ENCODE data around the gene NBAS. TPM values are rescaled to one million over a fixed set of nuclear protein-coding genes. Genes with fewer than 3 reads are reported as not detected.

The NBAS gene
- total and polyA plus RNA-seq, 2 donors (not counting 3 experiments of a cell fraction or from before 2014, with no cell fraction given): 29.4 to 43.0 TPM

- H3K9ac ChIP-seq (replicated peaks; ENCODE audit: extremely low read depth, insufficient read depth, low read length): no peak overlapping the region
- ChIA-PET POLR2A (no interaction called here), CTCF (interaction anchor here (1.6 kb wide), 1 partner anchor 12 kb away, joined by 5 read pairs; no protein-coding TSS in a partner anchor)
- H3K36me3 ChIP-seq (ENCODE audit: control insufficient read depth in 2 of 2, extremely low read depth in 1 of 2, insufficient read depth in 2 of 2, low read length in 2 of 2): peaks cover 0 to 11% of the 10 kb centered on the region in 2 experiments
- H4K20me1 ChIP-seq (replicated peaks; ENCODE audit: control insufficient read depth, extremely low read depth, insufficient read depth, low read length): no peaks in the 10 kb centered on the region
- H3K27ac ChIP-seq (ENCODE audit: insufficient read depth, low read depth, low read length): no peak overlapping the region
- BruUV-seq (replicated peaks): no TSS peak
- no peak overlapping the region for H3K4me2 ChIP-seq (ENCODE audit: insufficient read depth, low read length)
- no peak overlapping the region for H3K4me3 ChIP-seq (replicated peaks in 1 of 3; ENCODE audit: insufficient read depth in 1 of 3, low read depth in 1 of 3, low read length in 3 of 3)
- H2AFZ ChIP-seq (ENCODE audit: low read depth, low read length): no peak overlapping the region
- H3K9me3 ChIP-seq (replicated peaks; ENCODE audit: control insufficient read depth, insufficient read depth, low read length): no peaks in the 10 kb centered on the region
- dilution Hi-C loops (cut with MboI; ENCODE audit: extremely low pct_ligation_motif_present, low sequenced_read_pairs): no loop called here
- TF ChIP-seq FOS (IDR thresholded peaks at IDR 0.05; ENCODE audit: borderline replicate concordance, insufficient read depth, low read length): no peak
- TF ChIP-seq JUN (IDR thresholded peaks at IDR 0.05; ENCODE audit: borderline replicate concordance, insufficient read depth, insufficient read length, low read depth): no peak
- no peak for TF ChIP-seq MYC (IDR thresholded peaks at IDR 0.05; ENCODE audit: low read depth, low read length)
- TF ChIP-seq POLR2AphosphoS5 (IDR thresholded peaks at IDR 0.05; ENCODE audit: insufficient read depth, low read depth, low read length): no peak
- TF ChIP-seq EZH2 (IDR thresholded peaks at IDR 0.05; ENCODE audit: borderline replicate concordance, low read depth, low read length, severe bottlenecking): no peak
- TF ChIP-seq POLR2A (IDR thresholded peaks at IDR 0.05; ENCODE audit: low read depth, low read length): no peak
- no peak for TF ChIP-seq MAX (IDR thresholded peaks at IDR 0.05; ENCODE audit: insufficient read depth, insufficient read length)
- no peak for TF ChIP-seq GATA2 (IDR thresholded peaks at IDR 0.05; ENCODE audit: insufficient read depth, insufficient read length, low read depth, low read length)
- TF ChIP-seq CTCF (IDR thresholded peaks at IDR 0.05; ENCODE audit: extremely low read depth in 1 of 2, insufficient read depth in 1 of 2, low read depth in 1 of 2, low read length in 2 of 2): no peak
- H3K79me2 ChIP-seq (ENCODE audit: control insufficient read depth, insufficient read depth, low read length): no peaks in the 10 kb centered on the region
- DNase-seq (ENCODE audit: low read depth, low spot score): no peak
- no peaks in the 10 kb centered on the region for H3K9me1 ChIP-seq (replicated peaks; ENCODE audit: control insufficient read depth, extremely low read depth, insufficient read depth, low read length)
- intact Hi-C loops (cut with micrococcal nuclease): no loop called here
- H3K27me3 ChIP-seq (ENCODE audit: control insufficient read depth in 2 of 2, insufficient read depth in 2 of 2, low read length in 2 of 2): no peaks in the 10 kb centered on the region
- H3K4me1 ChIP-seq (ENCODE audit: control insufficient read depth, extremely low read depth, insufficient read depth, low read length): no peaks in the 10 kb centered on the region
- FAIRE-seq: no peak
Observed at GRCh38 chr2:15533860-15534480, 27.2 kb downstream of the NBAS start.

All from endothelial cell of umbilical vein (primary cell).